Caco-2 (cell line): ENCODE results near the gene ZNRF3. TPM values are rescaled to one million over a fixed set of nuclear protein-coding genes. Genes with fewer than 3 reads are reported as not detected.

ENCODE experiments used
- BruUV-seq: library from RNA; stranded (reverse); fragments of 400-500 nt; replicated peaks from 2 replicates; lab custom pipeline; 2021; lab: Mats Ljungman, UMichigan
- CTCF ChIA-PET: fragments of 300-600 bp; sonication (Branson Sonifier 250); formaldehyde crosslinking; loops from one replicate; lab custom pipeline; 2022; ENCODE audit warnings: antibody characterized with exemption; lab: Charles Lee
- POLR2A ChIA-PET: fragments of 300-600 bp; sonication (Branson Sonifier 250); formaldehyde crosslinking; loops from one replicate; lab custom pipeline; 2022; ENCODE audit warnings: antibody characterized with exemption; lab: Charles Lee
- DNase-seq, 2 experiments: peaks; one replicate each; pipeline versions ENCODE4 v3.0.0 to v3.0.0-alpha.2; 2020 to 2022
- H3K27me3 ChIP-seq: replicated peaks from 2 replicates; pipeline ENCODE4 v1.6.0; 2011; ENCODE audit warnings: low read length; ENCODE audit not compliant: control insufficient read depth, insufficient read depth
- H3K36me3 ChIP-seq: 2 replicates; pipeline ENCODE4 v1.5.1; 2011; ENCODE audit warnings: low read length; ENCODE audit not compliant: control insufficient read depth, insufficient read depth
- H3K4me1 ChIP-seq: fragments of 250-450 bp; sonication (Bioruptor Pico); 2 replicates; pipeline ENCODE4 v1.5.1; 2020; ENCODE audit warnings: mild to moderate bottlenecking
- H3K4me3 ChIP-seq: 2 replicates; pipeline ENCODE4 v1.5.1; 2011; ENCODE audit warnings: low read depth, mild to moderate bottlenecking, control low read depth, low read length
- H3K9me3 ChIP-seq: fragments of 250-450 bp; sonication (Bioruptor Pico); 2 replicates; pipeline ENCODE4 v1.5.1; 2020; ENCODE audit warnings: mild to moderate bottlenecking, moderate library complexity
- H3K27ac Mint-ChIP-seq: one replicate; pipeline ENCODE4 v1.8.0; 2022; ENCODE audit warnings: mixed read lengths; ENCODE audit not compliant: unreplicated experiment
- H3K27me3 Mint-ChIP-seq: one replicate; pipeline ENCODE4 v1.8.0; 2022; ENCODE audit warnings: mixed read lengths; ENCODE audit not compliant: insufficient read depth, unreplicated experiment
- H3K36me3 Mint-ChIP-seq: one replicate; pipeline ENCODE4 v1.8.0; 2022; ENCODE audit warnings: mild to moderate bottlenecking, mixed read lengths; ENCODE audit not compliant: insufficient read depth, unreplicated experiment
- H3K4me1 Mint-ChIP-seq: one replicate; pipeline ENCODE4 v1.8.0; 2022; ENCODE audit warnings: low read depth, mixed read lengths; ENCODE audit not compliant: unreplicated experiment
- H3K4me3 Mint-ChIP-seq: one replicate; pipeline ENCODE4 v1.8.0; 2022; ENCODE audit warnings: mild to moderate bottlenecking, moderate library complexity, mixed read lengths; ENCODE audit not compliant: unreplicated experiment
- H3K9me3 Mint-ChIP-seq: one replicate; pipeline ENCODE4 v1.8.0; 2022; ENCODE audit warnings: mixed read lengths; ENCODE audit not compliant: unreplicated experiment
- CTCF ChIP-seq, 2 experiments: fragments of 200-600 bp in 1 of 2; IDR thresholded peaks; 1 replicate in 1 of 2; 2 replicates in 1 of 2; pipeline versions ENCODE4 v1.5.1 to v1.8.0; 2011 to 2022; ENCODE audit warnings: antibody characterized with exemption in 1 of 2, control low read depth in 1 of 2, inconsistent platforms in 1 of 2, low read depth in 1 of 2, low read length in 1 of 2, mild to moderate bottlenecking in 1 of 2, moderate library complexity in 1 of 2; ENCODE audit not compliant: insufficient read depth in 1 of 2, severe bottlenecking in 1 of 2, unreplicated experiment in 1 of 2
- intact Hi-C: fragments of 100-400 bp; cut with micrococcal nuclease; formaldehyde crosslinking; loops from one replicate; pipeline ENCODE4 v1.10.0; 2022; ENCODE audit not compliant: unreplicated experiment
- total RNA-seq: library from RNA; stranded (reverse); gene quantifications from 2 replicates; pipeline ENCODE4 v1.2.3, GENCODE V29; 2022

ZNRF3 gene
- total RNA-seq, 1 experiment from 2014 or later, result 41.1 TPM

- CTCF ChIA-PET, result no interaction called here
- no peaks in the 10 kb centered on the region for H3K27me3 Mint-ChIP-seq
These were observed 75.2 kb downstream of the ZNRF3 start for GRCh38 chr22:28958611-28959010.

GRCh38 chr22:28962042-28962554, 78.7 kb downstream of the ZNRF3 start:
- Mint-ChIP-seq H3K9me3 (no peaks in the 10 kb centered on the region), H3K4me1 (peaks cover 20% of the 10 kb centered on the region), H3K36me3 (peaks cover 45% of the 10 kb centered on the region), H3K27ac (no peak overlapping the region), H3K27me3 (no peaks in the 10 kb centered on the region), H3K4me3 (no peak overlapping the region)
- H3K4me1 ChIP-seq, result peaks cover 8% of the 10 kb centered on the region; the same call in 1 of the 2 replicates
- ChIA-PET POLR2A (no interaction called here), CTCF (interaction anchor here (1.2 kb wide), 1 partner anchor 10 kb away, joined by 3 read pairs; no protein-coding TSS in a partner anchor)
- DNase-seq, result no peak
- intact Hi-C loops, result no loop called here
- BruUV-seq, result no TSS peak
- H3K9me3 ChIP-seq, result no peaks in the 10 kb centered on the region
- no peak overlapping the region for H3K4me3 ChIP-seq
- H3K27me3 ChIP-seq, result no peaks in the 10 kb centered on the region
- TF ChIP-seq CTCF (IDR thresholded peaks at IDR 0.05; ENCODE audit: insufficient read depth in 1 of 2, low read depth in 1 of 2, low read length in 1 of 2, severe bottlenecking in 1 of 2, unreplicated experiment in 1 of 2), result no peak
- H3K36me3 ChIP-seq, result no peaks in the 10 kb centered on the region; the same call in 1 of the 2 replicates

More at GRCh38 chr22:28958611-28959010, 75.2 kb downstream of the ZNRF3 start:
- BruUV-seq, result no TSS peak
- TF ChIP-seq CTCF (IDR thresholded peaks at IDR 0.05; ENCODE audit: insufficient read depth in 1 of 2, low read depth in 1 of 2, low read length in 1 of 2, severe bottlenecking in 1 of 2, unreplicated experiment in 1 of 2), result no peak
- Mint-ChIP-seq H3K4me1 (peaks cover 31% of the 10 kb centered on the region), H3K4me3 (no peak overlapping the region), H3K9me3 (no peaks in the 10 kb centered on the region), H3K36me3 (peaks cover 62% of the 10 kb centered on the region), H3K27ac (no peak overlapping the region)
- H3K9me3 ChIP-seq, result no peaks in the 10 kb centered on the region
- intact Hi-C loops, result no loop called here
- POLR2A ChIA-PET, result no interaction called here
- peaks cover 1% of the 10 kb centered on the region; the same call in 1 of the 2 replicates for H3K36me3 ChIP-seq
- peaks cover 16% of the 10 kb centered on the region for H3K4me1 ChIP-seq
- no peak for DNase-seq
- H3K4me3 ChIP-seq, result no peak overlapping the region
- H3K27me3 ChIP-seq, result no peaks in the 10 kb centered on the region

GRCh38 chr22:28963362-28963761, 80.0 kb downstream of the ZNRF3 start:
- no peak for TF ChIP-seq CTCF (IDR thresholded peaks at IDR 0.05; ENCODE audit: insufficient read depth in 1 of 2, low read depth in 1 of 2, low read length in 1 of 2, severe bottlenecking in 1 of 2, unreplicated experiment in 1 of 2)
- ChIA-PET CTCF (no interaction called here), POLR2A (no interaction called here)
- Histone ChIP-seq H3K9me3 (no peaks in the 10 kb centered on the region), H3K36me3 (no peaks in the 10 kb centered on the region; the same call in 1 of the 2 replicates), H3K27me3 (no peaks in the 10 kb centered on the region), H3K4me1 (peaks cover 8% of the 10 kb centered on the region; the same call in 1 of the 2 replicates), H3K4me3 (no peak overlapping the region)
- H3K4me1 Mint-ChIP-seq, result peaks cover 20% of the 10 kb centered on the region
- peak overlapping the region; percentile 74 for H3K27ac Mint-ChIP-seq
- H3K36me3 Mint-ChIP-seq, result peaks cover 37% of the 10 kb centered on the region
- H3K9me3 Mint-ChIP-seq, result no peaks in the 10 kb centered on the region
- intact Hi-C loops, result no loop called here
- no peak for DNase-seq
- H3K27me3 Mint-ChIP-seq, result no peaks in the 10 kb centered on the region
- no TSS peak for BruUV-seq
- H3K4me3 Mint-ChIP-seq, result no peak overlapping the region
